ENCODE results near the gene PRKACB. TPM values are rescaled to one million over a fixed set of nuclear protein-coding genes. Genes with fewer than 3 reads are reported as not detected.

PRKACB gene
- total and polyA plus RNA-seq, 2 of the 8 experiments (the other 6 are each of a cell fraction or from before 2014, with no cell fraction given) = 7.8 to 31.0 TPM

- Histone ChIP-seq H2AFZ (ENCODE audit: low read length) (no peak overlapping the region), H3K27me3 (replicated peaks in 1 of 4; ENCODE audit: control insufficient read depth in 3 of 4, extremely low read depth in 1 of 4, insufficient read depth in 3 of 4, low read length in 3 of 4) (no peaks in the 10 kb centered on the region), H2AK5ac (ENCODE audit: low read depth, low read length) (no peak overlapping the region), H3K4me2 (ENCODE audit: insufficient read depth in 1 of 2, low read depth in 2 of 2, low read length in 2 of 2) (no peak overlapping the region), H4K8ac (ENCODE audit: extremely low read depth, insufficient read depth, low read length) (no peak overlapping the region), H3K23ac (ENCODE audit: insufficient read length) (no peak overlapping the region), H3K4ac (replicated peaks; ENCODE audit: insufficient read length, low read depth, low read length) (no peak overlapping the region), H4K5ac (ENCODE audit: insufficient read length, low read depth, low read length) (no peak overlapping the region), H3K79me2 (ENCODE audit: control insufficient read depth in 1 of 2, insufficient read depth in 2 of 2, low read length in 2 of 2) (no peaks in the 10 kb centered on the region), H3K27ac (ENCODE audit: low read depth, low read length) (no peak overlapping the region), H3K23me2 (ENCODE audit: low read depth, low read length) (no peaks in the 10 kb centered on the region), H2BK20ac (ENCODE audit: low read length) (no peak overlapping the region), H3K4me1 (replicated peaks in 1 of 4; ENCODE audit: control insufficient read depth in 3 of 4, insufficient read depth in 4 of 4, low read length in 3 of 4) (no peaks in the 10 kb centered on the region), H3K79me1 (ENCODE audit: low read depth, low read length) (no peaks in the 10 kb centered on the region), H3K36me3 (ENCODE audit: control insufficient read depth in 2 of 4, insufficient read depth in 4 of 4, low read length in 3 of 4) (no peaks in the 10 kb centered on the region), H2BK15ac (ENCODE audit: low read length) (no peak overlapping the region), H2BK12ac (ENCODE audit: low read depth, low read length) (no peak overlapping the region), H2BK120ac (replicated peaks; ENCODE audit: low read depth, low read length) (no peak overlapping the region), H3K18ac (ENCODE audit: extremely low read depth, low read length) (no peak overlapping the region), H4K91ac (replicated peaks; ENCODE audit: insufficient read length, low read length) (no peak overlapping the region), H3K9me3 (ENCODE audit: insufficient read depth in 2 of 2, low read depth in 1 of 2, low read length in 1 of 2) (no peaks in the 10 kb centered on the region), H3K4me3 (ENCODE audit: extremely low read depth in 1 of 4, insufficient read depth in 2 of 4, low read depth in 3 of 4, low read length in 4 of 4) (no peak overlapping the region), H2BK5ac (ENCODE audit: low read depth, low read length) (no peak overlapping the region), H3K9ac (replicated peaks in 1 of 4; ENCODE audit: extremely low read depth in 1 of 4, low read depth in 3 of 4, low read length in 3 of 4) (no peak overlapping the region), H4K20me1 (replicated peaks in 1 of 2; ENCODE audit: control insufficient read depth in 1 of 2, insufficient read depth in 2 of 2, low read length in 2 of 2) (no peaks in the 10 kb centered on the region), H3K56ac (replicated peaks; ENCODE audit: insufficient read length, low read depth, low read length) (no peak overlapping the region), H3K14ac (ENCODE audit: insufficient read length) (no peak overlapping the region)
- CTCF ChIA-PET (ENCODE audit: partially characterized antibody) = no interaction called here
- WGBS, 2 experiments (ENCODE audit: extremely low coverage in 1 of 2, insufficient coverage in 1 of 2, insufficient read length in 1 of 2, insufficient replicate concordance in 2 of 2, low coverage in 1 of 2, low lambda C conversion rate in 2 of 2, missing lambda C conversion rate in 1 of 2) = 100% methylated on average over 2 of the region's 2 CpGs; no CpG with 5 or more reads in 1 of the 2 experiments
- no peak for FAIRE-seq
- POLR2A ChIA-PET (ENCODE audit: partially characterized antibody) = no interaction called here
- DNase-seq (ENCODE audit: low read depth in 1 of 2, low spot score in 2 of 2) = no peak
- TF ChIP-seq NRF1 (IDR thresholded peaks at IDR 0.05; ENCODE audit: low read depth, low read length) (no peak), ASH2L (IDR thresholded peaks at IDR 0.05; ENCODE audit: low read length) (no peak), POU5F1 (IDR thresholded peaks at IDR 0.05; ENCODE audit: low read depth, low read length) (no peak), TAF7 (optimal IDR thresholded peaks at IDR 0.05; ENCODE audit: borderline replicate concordance, low read depth, low read length) (no peak), CTBP2 (IDR thresholded peaks at IDR 0.05; ENCODE audit: borderline replicate concordance, insufficient read depth, insufficient read length, low read length) (no peak), BACH1 (IDR thresholded peaks at IDR 0.05; ENCODE audit: low read length) (no peak), E2F6 (IDR thresholded peaks at IDR 0.05) (no peak)
Measured at GRCh38 chr1:84156210-84156621, 12.1 kb downstream of the PRKACB start.

Data from H1 (cell line).